ENCODE results near the gene FN3KRP. TPM values are rescaled to one million over a fixed set of nuclear protein-coding genes. Genes with fewer than 3 reads are reported as not detected.
"Not testable (repeated sequence)": the region's sequence is repeated elsewhere in the genome, so short reads cannot be mapped to it uniquely, and the experiment has no call there.

The FN3KRP gene
- total RNA-seq, 2 experiments from 2014 or later, result 33.6 to 34.1 TPM

DNA sequence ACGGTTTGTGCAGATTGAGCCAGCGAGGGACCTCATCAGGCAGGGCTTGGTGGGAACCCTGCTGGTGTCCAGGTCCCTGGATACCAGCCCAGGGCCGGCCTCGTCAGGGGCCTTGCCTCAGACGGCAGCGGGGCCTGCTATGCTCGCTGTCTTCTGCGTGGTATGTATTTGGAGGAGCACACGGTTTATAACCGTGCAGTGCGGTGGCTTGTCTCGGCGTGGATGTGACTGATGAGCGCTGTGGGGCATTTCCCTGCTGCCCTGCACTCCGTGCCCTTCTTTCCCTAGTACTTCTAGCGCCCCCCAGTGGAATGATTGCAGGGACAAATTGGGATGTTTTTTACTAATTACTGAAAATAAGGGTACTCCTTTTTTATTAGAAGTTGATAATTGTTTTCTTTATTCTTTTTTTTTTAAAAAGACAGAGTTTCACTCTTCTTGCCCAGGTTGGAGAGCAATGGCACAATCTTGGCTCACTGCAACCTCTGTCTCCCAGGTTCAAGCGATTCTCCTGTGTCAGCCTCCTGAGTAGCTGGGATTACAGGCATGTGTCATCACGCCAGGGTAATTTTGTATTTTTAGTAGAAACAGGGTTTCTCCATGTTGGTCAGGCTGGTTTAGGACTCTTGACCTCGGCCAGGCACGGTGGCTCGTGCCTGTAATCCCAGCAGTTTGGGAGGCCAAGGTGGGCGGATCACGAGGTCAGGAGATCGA is 50.7 kb downstream of the FN3KRP start:
- Mint-ChIP-seq H3K4me1 (no peaks in the 10 kb centered on the region), H3K27me3 (no peaks in the 10 kb centered on the region), H3K36me3 (peaks cover 35% of the 10 kb centered on the region), H3K9me3 (no peaks in the 10 kb centered on the region), H3K27ac (no peak overlapping the region), H3K4me3 (no peak overlapping the region)
- DNase-seq, result peak; percentile 41

DNA sequence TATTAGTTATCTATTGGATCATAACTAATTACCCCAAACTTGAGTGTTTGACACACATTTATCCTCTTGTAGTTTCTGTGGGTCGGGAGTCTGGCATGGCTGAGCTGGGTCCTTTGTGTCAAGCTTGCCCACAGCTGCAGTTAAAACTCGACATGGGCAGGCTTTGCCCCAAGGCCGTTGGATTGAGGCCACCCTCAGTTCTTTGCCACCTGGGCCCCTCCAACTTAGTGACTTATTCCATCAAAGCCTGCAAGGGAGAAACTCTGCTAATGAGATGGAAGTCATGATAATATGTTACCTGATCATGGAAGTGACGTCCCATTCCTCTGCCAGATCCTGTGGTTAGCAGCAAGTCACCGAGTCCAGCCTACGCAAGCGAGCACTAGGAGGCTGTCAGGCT is 52.5 kb downstream of the FN3KRP start:
- no peak overlapping the region for H3K4me3 Mint-ChIP-seq
- H3K4me1 Mint-ChIP-seq, result no peaks in the 10 kb centered on the region
- H3K36me3 Mint-ChIP-seq, result peaks cover 32% of the 10 kb centered on the region
- no peak for DNase-seq
- no peaks in the 10 kb centered on the region for H3K27me3 Mint-ChIP-seq
- H3K27ac Mint-ChIP-seq, result no peak overlapping the region
- H3K9me3 Mint-ChIP-seq, result no peaks in the 10 kb centered on the region

DNA sequence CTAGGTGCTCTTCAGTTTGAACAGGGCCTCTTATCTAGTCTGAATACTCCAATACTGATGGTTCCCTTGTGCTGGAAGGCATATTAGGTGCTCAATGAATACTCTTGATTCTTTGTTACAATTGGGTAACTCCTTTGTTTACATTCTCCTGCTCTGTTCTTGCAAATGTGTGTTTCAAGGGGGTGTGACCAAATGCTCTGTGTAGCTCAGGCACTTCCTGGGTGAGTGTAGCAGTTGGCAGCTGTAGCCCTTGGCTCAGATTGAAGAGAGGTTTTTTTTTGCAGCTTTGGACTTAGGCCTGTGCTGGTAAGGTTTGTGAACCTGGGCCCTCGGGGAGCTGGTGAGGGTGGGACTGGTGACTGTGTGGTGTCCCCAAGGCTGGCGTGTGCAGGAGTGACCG is 55.5 kb downstream of the FN3KRP start:
- H3K9me3 Mint-ChIP-seq, result no peaks in the 10 kb centered on the region
- no peak overlapping the region for H3K27ac Mint-ChIP-seq
- H3K4me1 Mint-ChIP-seq, result peaks cover 14% of the 10 kb centered on the region
- no peaks in the 10 kb centered on the region for H3K27me3 Mint-ChIP-seq
- peaks cover 22% of the 10 kb centered on the region for H3K36me3 Mint-ChIP-seq
- DNase-seq, result no peak
- H3K4me3 Mint-ChIP-seq, result no peak overlapping the region

DNA sequence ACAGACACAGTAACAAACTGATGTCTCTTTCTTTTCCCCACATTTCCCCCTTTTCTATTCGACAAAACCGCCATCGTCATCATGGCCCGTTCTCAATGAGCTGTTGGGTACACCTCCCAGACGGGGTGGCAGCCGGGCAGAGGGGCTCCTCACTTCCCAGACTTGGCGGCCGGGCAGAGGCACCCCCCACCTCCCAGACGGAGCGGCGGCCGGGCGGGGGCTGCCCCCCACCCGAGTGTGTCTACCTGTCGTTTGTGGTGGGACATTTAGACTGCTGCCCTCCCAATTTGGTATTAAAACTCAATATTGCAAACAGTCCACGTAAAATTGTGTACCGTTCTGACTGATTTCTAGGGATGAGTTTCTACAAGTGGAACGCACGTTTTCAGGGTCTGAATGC is 58.0 kb downstream of the FN3KRP start:
- not testable (repeated sequence) for H3K9me3 Mint-ChIP-seq, H3K4me3 Mint-ChIP-seq, H3K27ac Mint-ChIP-seq

DNA sequence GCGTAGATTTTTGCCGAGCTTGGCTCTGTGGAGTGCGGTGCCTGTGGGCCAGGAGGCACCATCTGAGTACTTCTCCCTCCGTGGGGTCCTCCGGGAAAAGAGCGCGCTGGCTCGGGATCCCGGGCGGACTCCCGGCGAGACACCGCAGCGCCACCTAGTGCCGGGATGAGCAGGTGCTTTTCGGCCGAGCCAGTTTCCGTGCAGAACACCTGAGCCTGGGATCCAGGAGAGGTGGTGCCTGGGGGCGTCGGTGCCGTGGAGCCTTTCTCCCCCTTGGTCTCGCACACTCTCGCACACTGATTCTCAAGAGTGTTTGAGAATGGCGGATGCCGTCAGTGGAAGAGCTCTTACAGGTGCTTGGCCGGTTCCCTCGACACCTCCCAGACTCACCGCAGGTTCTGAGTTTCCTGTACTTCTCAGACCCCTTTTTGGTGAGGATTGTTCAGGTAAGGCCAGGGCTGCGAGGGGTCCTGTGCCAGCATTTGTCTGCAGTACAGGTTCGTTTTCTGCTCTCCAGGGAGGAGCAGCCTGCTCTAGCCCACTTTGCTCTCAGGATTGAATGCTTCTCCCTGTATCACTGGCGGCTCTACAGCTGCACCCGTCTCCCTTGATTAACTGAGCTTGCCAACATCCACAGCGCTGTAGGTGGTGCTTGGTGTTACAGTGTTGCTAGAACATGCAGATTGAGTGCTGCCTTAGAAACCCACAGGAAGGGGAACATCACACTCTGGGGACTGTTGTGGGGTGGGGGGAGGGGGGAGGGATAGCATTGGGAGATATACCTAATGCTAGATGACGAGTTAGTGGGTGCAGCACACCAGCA is 58.7 kb downstream of the FN3KRP start:
- Mint-ChIP-seq H3K27ac (no peak overlapping the region), H3K27me3 (no peaks in the 10 kb centered on the region), H3K4me3 (no peak overlapping the region), H3K4me1 (peaks cover 14% of the 10 kb centered on the region), H3K36me3 (peaks cover 10% of the 10 kb centered on the region), H3K9me3 (no peaks in the 10 kb centered on the region)
- DNase-seq, result peak; percentile 44

More for the DNA sequence above, 58.0 kb downstream of the FN3KRP start:
- Mint-ChIP-seq H3K4me1 (peaks cover 14% of the 10 kb centered on the region), H3K36me3 (peaks cover 13% of the 10 kb centered on the region)
- not testable (repeated sequence) for DNase-seq, H3K27me3 Mint-ChIP-seq

DNA sequence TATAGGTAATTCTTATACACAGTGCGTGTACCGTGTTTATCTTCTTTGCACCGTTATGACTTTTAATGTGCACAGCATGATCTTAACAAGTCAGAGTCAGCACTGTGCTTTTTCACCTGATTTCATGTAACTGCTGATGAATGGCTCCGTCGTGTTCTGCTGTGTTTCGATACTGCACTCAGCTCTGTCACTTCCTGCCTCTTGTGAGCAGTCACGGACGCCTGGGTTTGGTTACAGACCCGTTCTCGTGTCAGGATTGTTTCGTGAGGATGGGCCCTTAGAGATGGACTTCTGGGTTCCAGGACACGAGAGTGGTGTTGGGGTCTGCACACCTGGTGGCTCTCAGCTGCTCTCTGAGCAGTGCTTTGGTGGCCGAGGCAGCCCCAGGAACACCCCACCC is 59.9 kb downstream of the FN3KRP start:
- H3K36me3 Mint-ChIP-seq, result peaks cover 10% of the 10 kb centered on the region
- no peaks in the 10 kb centered on the region for H3K27me3 Mint-ChIP-seq
- no peak for DNase-seq
- no peaks in the 10 kb centered on the region for H3K9me3 Mint-ChIP-seq
- peaks cover 14% of the 10 kb centered on the region for H3K4me1 Mint-ChIP-seq
- H3K4me3 Mint-ChIP-seq, result no peak overlapping the region
- H3K27ac Mint-ChIP-seq, result no peak overlapping the region

Other genes with a start within 250 kb of the FN3KRP start
- gene FOXK2, start 197.0 kb upstream of the FN3KRP start, total RNA-seq, result 10 to 100 TPM; 59.4 to 67.2 TPM
- 10 to 100 TPM; 60.3 to 61.1 TPM for gene WDR45B, start 68.3 kb upstream of the FN3KRP start, total RNA-seq
- 1 to 10 TPM; 2.1 to 3.1 TPM for gene RAB40B, start 18.0 kb upstream of the FN3KRP start, total RNA-seq
- 1 to 10 TPM; 2.4 to 2.5 TPM for gene FN3K, start 18.9 kb downstream of the FN3KRP start, total RNA-seq
- gene TBCD, start 35.4 kb downstream of the FN3KRP start, total RNA-seq, result 10 to 100 TPM; 74.5 to 76.9 TPM
- gene ZNF750, start 123.3 kb downstream of the FN3KRP start, total RNA-seq, result not detected